HL-60 (cell line): ENCODE data around the gene RSBN1L.

Experiments used
- DNase-seq, 2 experiments: peaks; one replicate each; pipeline ENCODE4 v3.0.0-alpha.2; 2010 to 2020; ENCODE audit warnings: low read depth in 1 of 2, low spot score in 1 of 2
- H3K27ac ChIP-seq: fragments of 250-450 bp; sonication (Bioruptor Pico); replicated peaks from 2 replicates; pipeline ENCODE4 v1.5.1; 2020; ENCODE audit warnings: mild to moderate bottlenecking, moderate library complexity
- H3K27me3 ChIP-seq: fragments of 250-450 bp; sonication (Bioruptor Pico); 2 replicates; pipeline ENCODE4 v1.5.1; 2021; ENCODE audit warnings: mild to moderate bottlenecking, moderate library complexity; ENCODE audit not compliant: insufficient read depth, poor library complexity, severe bottlenecking
- H3K4me3 ChIP-seq: replicated peaks from 2 replicates; pipeline ENCODE4 v1.5.1; 2011; ENCODE audit warnings: mild to moderate bottlenecking, control low read depth, low read length; ENCODE audit not compliant: insufficient read depth
- CTCF ChIP-seq: IDR thresholded peaks from one replicate; pipeline ENCODE4 v1.5.1; 2011; ENCODE audit warnings: low read length, control low read depth, inconsistent platforms; ENCODE audit not compliant: insufficient read depth
- GABPA ChIP-seq: IDR thresholded peaks from 2 replicates; pipeline ENCODE4 v1.6.1; 2012; ENCODE audit warnings: low read depth
- POLR2AphosphoS5 ChIP-seq: IDR thresholded peaks from 2 replicates; pipeline ENCODE4 v1.6.1; 2012; ENCODE audit warnings: low read depth
- REST ChIP-seq: IDR thresholded peaks from 2 replicates; pipeline ENCODE4 v1.6.1; 2012; ENCODE audit warnings: low read depth; ENCODE audit not compliant: insufficient replicate concordance
- SPI1 ChIP-seq: IDR thresholded peaks from 2 replicates; pipeline ENCODE4 v1.6.1; 2012; ENCODE audit warnings: low read depth, mild to moderate bottlenecking, borderline replicate concordance

RSBN1L gene

GRCh38 chr7:77727527-77727926, 31.3 kb downstream of the RSBN1L start:
- Histone ChIP-seq H3K27me3 (no peaks in the 10 kb centered on the region), H3K27ac (no peak overlapping the region), H3K4me3 (no peak overlapping the region)
- DNase-seq: no peak
- TF ChIP-seq REST (no peak), POLR2AphosphoS5 (no peak), GABPA (no peak), SPI1 (no peak), CTCF (no peak)

GRCh38 chr7:77727936-77728701, 31.9 kb downstream of the RSBN1L start:
- no peak overlapping the region for H3K27ac ChIP-seq
- no peak for DNase-seq
- TF ChIP-seq REST (no peak), SPI1 (no peak), GABPA (no peak), CTCF (no peak), POLR2AphosphoS5 (no peak)
- H3K27me3 ChIP-seq: no peaks in the 10 kb centered on the region
- H3K4me3 ChIP-seq: no peak overlapping the region

- no peak for DNase-seq
- Histone ChIP-seq H3K27ac (no peak overlapping the region), H3K27me3 (no peaks in the 10 kb centered on the region), H3K4me3 (no peak overlapping the region)
- TF ChIP-seq CTCF: no peak
- no peak for TF ChIP-seq SPI1
These were observed 33.5 kb downstream of the RSBN1L start for GRCh38 chr7:77729574-77730348.
